Measurements from ENCODE around the gene TMEM63C.

The TMEM63C gene

DNA sequence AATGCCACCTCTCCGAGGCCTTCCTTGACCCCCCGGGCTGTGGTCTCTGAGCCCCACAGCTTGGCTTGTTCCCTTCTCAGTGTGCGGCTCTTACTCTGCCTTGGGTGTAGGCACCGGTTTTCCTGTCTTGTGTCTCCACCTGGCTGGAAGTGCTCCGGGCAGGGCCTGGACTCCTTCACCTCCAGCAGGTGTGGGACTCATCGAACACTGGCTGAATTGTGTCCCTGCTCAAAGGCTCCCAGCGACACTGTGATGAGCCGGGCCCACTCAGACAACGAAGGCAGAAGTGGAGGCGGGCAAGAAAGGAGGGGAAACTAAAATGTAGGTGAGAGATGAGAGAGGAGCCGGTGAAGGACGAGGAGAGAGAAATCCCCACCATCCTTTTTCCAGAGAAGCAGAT lies 18.0 kb downstream of the TMEM63C start:
- DNase-seq (ENCODE audit: low spot score): no peak

GRCh38 chr14:77200406-77200985 lies 18.9 kb downstream of the TMEM63C start:
- DNase-seq (ENCODE audit: low spot score): no peak

GRCh38 chr14:77201696-77202095 lies 20.1 kb downstream of the TMEM63C start:
- no peak for DNase-seq (ENCODE audit: low spot score)

DNA sequence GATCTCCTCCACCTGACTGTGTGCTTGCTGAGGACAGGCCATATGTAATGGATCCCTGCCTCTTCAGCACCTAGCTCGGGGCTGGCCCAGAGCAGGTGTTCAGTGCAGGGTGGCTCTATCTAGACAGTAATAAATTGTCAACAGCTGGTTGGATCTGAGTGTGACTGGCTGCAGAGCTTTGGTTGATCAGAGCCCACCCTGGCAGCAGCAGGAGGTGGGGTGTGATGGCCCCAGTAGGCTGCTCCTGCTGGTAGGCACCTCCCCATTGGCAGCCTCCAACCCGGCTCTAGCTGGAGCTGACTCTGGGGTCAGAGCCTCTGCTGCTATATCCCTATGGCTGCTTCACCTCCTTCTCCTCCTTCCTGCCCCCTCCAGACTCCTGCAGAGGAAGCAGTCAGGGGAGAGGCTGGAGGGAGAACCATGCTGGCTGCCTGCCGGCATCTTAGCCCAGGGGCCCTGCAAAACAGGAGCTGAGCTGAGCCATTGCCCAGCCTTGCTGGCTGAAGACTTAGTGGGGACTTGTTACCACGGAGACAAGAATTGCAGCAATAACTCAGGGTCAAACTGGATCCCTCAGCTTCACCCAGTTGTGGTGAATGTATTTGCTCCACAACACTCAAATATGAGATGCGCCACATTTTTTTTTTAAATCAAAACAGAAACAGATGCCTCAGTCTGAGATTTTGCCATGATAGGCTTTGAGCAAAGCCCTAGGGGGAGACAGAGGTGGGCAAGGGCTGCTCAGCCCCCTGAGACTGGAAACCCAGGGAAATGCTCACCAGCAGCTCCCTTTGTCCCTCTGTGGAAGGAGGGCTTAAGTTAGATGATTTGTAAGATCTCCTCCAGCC lies 22.2 kb downstream of the TMEM63C start:
- no peak for DNase-seq (ENCODE audit: low spot score)

DNA sequence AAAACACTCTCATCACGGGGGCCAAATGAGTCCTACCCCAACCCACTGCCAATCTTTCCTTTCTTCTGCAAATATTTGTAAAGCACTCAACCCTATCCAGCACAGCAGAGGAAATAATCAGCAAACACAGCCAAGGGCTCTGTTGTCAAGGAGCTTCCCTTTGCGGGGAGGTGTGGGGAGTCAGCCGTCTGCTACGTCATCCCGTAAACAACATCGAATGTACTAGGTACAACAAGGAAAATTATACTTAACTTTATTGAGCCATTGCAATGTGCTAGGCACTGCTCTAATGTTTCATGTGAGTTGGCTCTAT lies 22.8 kb downstream of the TMEM63C start:
- no peak for DNase-seq (ENCODE audit: low spot score)

GRCh38 chr14:77204907-77205306 lies 23.3 kb downstream of the TMEM63C start:
- no peak for DNase-seq (ENCODE audit: low spot score)

DNA sequence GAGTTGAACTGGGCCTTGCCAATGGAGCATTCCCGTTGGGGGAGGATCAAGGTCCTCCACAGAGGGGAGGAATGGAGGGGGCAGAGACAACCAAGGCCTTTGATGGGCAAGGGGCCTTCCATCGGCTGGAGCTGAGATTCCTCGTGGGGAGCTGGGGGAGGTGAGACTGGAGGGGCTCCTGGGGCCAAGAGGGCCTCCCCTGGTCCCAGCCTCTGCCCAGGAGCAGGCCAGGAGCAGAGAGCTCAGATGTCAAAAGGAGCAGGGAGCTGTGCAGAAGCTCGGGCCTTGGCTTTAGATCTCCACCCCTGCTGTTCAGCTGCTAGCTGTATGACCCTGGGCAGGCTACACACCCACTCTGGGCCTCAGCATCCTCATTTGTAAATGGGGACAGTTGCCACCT lies 24.0 kb downstream of the TMEM63C start:
- no peak for DNase-seq (ENCODE audit: low spot score)

- no peak for DNase-seq (ENCODE audit: low spot score)
Observed at GRCh38 chr14:77206261-77206824, 24.7 kb downstream of the TMEM63C start.

DNA sequence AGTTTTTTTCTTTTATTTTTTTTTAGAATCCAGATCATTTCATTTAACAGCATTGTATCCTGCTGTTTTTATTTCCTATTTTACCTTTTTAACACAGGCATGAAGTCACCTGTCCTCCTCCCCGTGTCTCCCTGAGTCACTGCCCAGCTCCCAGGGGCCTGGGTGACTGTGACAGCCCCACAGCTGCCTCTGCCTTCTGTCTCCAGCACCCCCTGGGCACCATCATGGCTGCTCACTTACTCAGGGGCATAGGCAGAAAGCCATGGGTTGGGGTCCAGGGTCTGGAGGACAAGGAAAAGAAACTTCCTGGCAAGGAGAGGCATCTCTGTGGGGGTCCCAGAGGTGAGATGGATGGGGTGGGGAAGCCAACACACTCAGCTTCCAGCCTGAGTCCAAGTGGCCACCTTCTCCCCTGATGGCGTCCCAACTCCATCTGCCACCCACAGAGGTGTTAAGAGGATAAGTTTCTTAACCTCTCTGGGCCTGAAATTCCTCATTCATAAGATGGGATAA lies 25.3 kb downstream of the TMEM63C start:
- DNase-seq (ENCODE audit: low spot score): no peak

DNA sequence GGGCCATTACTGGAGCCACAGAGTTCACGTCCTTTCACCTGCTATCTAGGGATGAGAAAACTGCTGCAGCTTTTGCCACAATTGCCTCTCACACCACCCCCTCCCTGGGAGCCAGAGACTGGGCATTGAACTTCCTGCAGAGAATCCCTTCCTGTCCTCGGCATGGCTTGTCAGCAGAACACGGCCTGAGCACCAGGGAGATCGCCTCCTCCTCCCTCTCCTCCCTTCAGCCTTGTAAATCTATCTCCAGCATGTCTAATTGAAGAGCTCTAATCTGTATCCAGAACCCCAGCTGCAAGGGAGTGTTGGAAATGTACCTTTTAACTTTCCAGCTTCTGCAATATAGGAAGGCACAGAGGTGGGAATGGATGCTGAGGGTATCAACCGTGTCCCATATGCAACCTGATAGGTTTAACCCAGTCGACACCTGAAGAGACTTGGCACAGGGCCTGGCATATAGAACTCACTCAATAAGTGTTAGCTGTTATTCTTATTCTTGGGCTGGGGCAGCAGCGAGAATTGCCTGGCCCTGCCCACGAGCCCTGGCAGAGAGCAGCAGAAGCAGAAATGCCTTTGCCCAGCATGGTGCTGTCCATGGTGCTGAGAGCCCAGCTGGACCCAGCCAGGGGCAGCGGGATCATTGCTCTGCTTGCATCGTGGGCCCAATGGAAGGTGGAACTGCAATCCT lies 26.8 kb downstream of the TMEM63C start:
- peak; percentile 68 for DNase-seq (ENCODE audit: low spot score)

GRCh38 chr14:77208979-77209318 lies 27.4 kb downstream of the TMEM63C start:
- no peak for DNase-seq (ENCODE audit: low spot score)

DNA sequence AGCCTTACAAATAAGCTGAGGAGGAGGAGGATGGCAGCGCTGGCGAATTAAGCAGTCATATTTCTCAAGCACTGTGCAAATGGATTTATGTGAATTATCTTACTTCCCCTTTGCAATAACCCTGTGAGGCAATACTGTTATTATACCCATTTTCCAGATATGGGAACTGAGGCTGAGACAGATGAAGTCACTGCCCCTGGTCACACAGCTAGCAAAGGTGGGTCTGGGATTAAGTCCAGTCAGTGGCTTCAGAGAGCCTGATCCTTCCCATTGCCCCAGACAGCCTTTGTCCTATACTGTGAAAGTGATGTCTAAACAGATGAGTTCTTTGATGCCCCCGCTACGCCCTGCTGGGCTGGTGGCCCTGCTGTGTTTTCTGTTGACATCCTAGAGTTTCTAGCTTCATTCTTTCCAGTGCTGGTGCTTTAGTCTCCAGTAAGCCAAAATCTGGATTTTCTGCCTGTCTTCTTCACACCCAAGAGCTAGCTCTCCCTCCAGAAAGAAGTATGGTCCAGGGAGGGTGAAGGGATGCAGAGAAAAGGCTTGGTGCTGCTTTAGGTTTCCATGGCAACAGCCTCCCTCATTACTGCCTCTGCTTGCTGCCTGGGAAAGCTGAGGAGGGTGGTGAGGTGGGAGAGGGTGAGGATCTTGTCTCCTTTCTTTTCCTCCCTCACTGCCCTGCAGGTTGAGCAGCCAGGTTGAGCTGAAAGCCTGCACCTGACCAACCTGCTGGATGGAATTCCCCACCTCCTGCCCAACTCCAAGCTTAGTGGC lies 30.7 kb downstream of the TMEM63C start:
- no peak for DNase-seq (ENCODE audit: low spot score)

DNA sequence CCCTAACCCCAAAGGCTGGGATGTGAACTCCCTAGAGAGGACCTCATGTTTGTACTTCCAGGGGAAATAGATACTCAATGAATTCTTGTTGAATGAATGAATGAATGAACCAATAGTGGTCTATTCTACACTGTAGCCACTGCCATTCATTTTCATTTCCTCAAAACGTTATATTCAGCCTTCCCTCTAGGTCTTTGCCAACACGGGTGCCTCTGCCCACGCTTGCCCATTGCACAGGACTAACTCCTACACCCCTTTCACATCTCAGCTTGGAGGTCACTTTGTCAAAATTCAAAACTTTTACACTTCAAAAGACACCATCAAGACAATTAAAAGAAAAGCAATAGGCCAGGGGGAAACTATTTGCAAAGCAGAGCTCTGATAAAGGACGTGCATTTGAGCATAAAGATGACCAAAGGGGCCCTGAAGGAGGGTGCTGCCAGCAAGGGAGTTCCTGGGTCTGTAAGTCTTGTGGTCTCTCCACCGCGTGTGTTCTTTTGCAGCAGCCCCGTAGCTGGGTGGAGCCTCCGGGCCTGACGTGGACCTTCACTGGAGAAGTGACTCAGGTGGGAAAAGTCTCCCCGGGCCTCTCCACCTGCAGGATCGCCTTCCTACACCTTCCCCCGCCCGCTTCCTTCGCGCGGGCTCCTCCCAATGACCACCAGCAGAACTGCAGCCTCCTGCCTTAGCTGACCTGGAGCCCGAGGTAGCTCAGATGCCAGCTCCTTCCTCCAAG lies 31.5 kb downstream of the TMEM63C start:
- DNase-seq (ENCODE audit: low spot score): peak; percentile 26

DNA sequence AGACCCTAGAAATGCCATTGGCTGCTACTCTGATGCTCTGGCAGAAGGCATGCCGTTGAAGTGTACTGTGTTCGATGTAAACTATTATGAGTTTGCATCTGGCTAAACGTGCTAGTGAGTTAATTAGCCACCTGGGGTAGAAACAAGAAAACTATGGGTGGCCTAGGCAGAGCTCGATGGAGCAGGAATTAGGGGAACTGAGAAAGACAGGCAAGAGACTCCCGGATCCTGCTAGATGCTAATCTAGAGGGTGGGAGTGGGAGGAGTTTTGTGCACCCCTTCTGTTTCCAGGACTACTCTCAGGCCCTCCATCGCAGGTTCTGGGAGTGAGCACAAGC lies 32.0 kb downstream of the TMEM63C start:
- no peak for DNase-seq (ENCODE audit: low spot score)

DNA sequence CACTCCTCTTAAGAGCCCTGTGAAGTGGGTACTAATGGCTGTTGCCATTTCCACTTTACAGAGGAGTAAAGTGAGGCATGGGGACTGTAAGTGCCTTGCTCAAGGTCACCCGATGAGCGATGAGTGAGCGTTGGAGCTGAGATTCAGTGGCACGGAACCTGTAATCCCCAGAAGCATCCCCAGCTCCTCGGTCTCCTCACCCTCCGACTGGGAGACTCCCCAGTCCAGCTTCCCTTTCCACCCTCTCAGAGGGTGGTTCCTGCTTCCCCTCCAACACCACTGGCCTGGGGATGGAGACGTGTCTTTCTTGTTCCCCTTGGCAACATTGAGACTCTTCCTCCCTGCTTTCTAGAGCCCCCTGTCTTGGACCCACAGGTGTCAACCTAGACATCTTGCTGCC lies 32.6 kb downstream of the TMEM63C start:
- DNase-seq (ENCODE audit: low spot score): no peak

- DNase-seq (ENCODE audit: low spot score): no peak
Observed at GRCh38 chr14:77217551-77217950, 36.0 kb downstream of the TMEM63C start.

DNA sequence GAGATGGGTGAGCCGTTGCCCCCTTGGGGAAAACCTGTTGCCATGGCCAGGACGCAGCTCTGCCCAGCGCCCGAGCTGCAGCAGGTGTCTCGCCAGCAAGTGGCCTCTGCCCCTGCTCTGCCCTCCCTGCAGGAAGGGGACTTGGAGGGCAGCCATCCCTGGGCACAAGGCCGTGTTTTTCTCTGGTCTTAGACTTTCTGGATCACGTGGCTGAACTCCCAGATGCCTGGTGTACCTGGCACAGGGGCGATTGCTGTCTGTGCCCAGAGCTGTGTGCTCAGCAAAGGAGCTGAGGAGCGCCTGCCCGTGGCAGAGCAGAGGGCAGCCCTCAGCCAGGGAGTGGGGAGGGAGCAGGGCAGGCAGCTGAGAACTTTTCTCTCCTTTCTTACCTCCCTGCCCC lies 38.0 kb downstream of the TMEM63C start:
- no peak for DNase-seq (ENCODE audit: low spot score)

DNA sequence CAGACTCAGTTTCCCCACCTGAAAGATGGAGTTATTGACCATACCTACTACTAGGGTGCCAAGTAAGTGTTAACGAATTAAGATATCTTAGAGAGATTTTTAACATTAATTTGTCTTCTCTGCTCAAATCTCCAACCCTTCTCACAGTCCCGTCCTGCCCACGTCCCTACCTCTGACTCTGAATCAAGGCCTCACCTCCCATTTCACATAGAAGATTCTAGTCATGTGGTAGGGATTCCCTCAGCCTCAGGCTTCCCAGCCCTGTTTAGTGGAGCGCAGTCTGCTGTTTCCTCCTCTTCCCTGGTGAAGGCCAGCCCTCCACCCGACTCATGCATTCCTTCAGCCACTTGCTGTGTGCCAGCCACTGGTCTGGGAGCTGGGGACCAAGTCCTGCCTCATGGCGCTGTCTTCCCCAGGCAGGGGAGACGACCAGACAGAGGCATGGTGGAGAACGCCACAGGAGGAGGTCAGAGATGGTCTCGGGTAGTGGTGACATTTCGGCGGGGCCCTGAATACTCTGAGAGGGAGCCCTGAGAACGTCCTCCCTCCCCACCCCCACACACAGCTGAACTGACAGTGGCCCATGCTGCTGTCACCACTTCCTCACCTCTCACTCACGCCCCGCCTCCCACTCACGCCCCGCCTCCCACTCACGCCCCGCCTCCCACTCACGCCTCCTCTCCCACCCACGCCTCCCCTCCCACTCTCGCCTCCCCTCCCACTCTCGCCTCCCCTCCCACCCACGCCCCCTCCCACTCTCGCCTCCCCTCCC lies 38.8 kb downstream of the TMEM63C start:
- DNase-seq (ENCODE audit: low spot score): no peak

DNA sequence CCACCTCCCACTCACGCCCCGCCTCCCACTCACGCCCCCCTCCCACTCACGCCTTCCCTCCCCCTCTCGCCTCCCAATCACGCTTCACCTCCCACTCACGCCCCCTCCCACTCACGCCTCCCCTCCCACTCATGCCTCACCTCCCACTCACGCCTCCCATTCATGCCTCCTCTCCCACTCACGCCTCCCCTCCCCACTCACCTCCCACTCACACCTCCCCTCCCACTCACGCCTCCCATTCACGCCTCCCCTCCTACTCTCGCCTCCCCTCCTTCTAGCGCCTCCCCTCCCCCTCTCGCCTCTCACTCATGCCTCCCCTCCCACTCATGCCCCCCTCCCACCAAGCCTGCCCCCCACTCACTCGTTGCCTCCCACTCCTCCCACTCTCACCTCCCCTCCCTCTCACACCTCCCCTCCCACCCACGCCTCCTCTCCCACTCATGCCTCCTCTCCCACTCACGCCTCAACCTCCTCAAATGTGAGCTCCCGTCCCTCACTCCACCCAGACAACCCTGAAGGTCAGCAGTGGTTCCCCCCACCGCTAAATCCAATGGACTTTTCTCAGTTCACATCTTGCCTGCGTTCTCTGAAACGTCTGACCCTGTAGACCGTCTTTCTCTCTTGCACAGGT lies 39.8 kb downstream of the TMEM63C start:
- no peak for DNase-seq (ENCODE audit: low spot score)

- DNase-seq (ENCODE audit: low spot score): no peak
Observed at GRCh38 chr14:77222546-77223225, 41.1 kb downstream of the TMEM63C start.
